ENCODE results near the gene DNAAF5.

DNAAF5 gene

DNA sequence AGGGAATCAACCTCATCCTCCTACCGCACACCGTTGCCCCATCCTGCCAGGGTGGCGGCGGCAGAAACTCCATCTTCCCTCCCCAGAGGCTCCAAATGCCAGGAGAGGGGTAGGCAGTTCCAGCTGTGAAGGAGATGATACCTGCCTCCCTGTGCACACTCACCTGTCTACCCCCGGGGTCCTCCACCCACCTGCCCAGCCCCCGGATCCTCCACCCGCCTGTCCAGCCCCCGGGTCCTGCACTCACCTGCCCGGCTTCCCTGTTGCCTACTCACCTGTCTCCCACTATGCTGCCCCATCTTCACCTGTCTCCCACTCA, 13.4 kb upstream of the DNAAF5 start:
- no peak for DNase-seq (ENCODE audit: low read depth)
- no peak overlapping the region for H3K4me3 ChIP-seq (ENCODE audit: low read length)
- TF ChIP-seq, protein P1, sequence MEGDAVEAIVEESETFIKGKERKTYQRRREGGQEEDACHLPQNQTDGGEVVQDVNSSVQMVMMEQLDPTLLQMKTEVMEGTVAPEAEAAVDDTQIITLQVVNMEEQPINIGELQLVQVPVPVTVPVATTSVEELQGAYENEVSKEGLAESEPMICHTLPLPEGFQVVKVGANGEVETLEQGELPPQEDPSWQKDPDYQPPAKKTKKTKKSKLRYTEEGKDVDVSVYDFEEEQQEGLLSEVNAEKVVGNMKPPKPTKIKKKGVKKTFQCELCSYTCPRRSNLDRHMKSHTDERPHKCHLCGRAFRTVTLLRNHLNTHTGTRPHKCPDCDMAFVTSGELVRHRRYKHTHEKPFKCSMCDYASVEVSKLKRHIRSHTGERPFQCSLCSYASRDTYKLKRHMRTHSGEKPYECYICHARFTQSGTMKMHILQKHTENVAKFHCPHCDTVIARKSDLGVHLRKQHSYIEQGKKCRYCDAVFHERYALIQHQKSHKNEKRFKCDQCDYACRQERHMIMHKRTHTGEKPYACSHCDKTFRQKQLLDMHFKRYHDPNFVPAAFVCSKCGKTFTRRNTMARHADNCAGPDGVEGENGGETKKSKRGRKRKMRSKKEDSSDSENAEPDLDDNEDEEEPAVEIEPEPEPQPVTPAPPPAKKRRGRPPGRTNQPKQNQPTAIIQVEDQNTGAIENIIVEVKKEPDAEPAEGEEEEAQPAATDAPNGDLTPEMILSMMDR (IDR thresholded peaks at IDR 0.05; ENCODE audit: insufficient read depth, low read depth, low read length, missing control alignments): no peak

DNA sequence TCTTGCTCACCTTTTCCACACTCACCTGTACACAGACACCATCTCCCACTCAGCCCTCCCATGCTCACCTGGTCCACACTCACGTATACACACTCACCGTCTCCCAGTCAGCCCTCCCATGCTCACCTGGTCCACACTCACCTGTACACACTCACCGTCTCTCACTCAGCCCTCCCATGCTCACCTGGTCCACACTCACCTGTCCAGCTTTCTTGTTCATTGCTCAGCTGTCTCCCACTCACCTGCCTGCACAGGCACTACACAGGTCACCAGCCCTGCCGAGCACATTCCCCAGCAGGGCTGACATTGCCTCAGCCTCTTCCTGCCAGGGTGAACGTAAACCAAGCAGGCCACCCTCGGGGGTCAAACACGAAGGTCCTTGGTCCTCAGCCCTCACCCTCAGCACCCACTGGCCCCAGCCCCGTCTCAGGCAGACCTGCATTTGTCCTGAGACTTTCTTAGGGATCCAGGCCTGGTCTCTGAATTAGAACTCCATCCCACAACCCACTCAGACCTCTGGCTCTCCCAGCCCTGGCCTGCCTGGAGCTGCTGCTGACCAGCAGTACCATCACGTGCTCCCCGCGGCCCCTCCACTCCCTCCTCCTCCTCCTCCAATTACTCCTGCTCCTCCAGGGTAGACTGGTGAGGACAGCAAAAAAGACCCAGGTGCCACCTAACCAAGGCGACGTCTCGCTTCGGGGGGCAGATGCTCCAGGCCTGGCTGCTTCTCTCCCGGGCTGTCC, 12.8 kb upstream of the DNAAF5 start:
- DNase-seq (ENCODE audit: low read depth): no peak
- TF ChIP-seq, protein P1 (IDR thresholded peaks at IDR 0.05; ENCODE audit: insufficient read depth, low read depth, low read length, missing control alignments): no peak
- no peak overlapping the region for H3K4me3 ChIP-seq (ENCODE audit: low read length)

DNA sequence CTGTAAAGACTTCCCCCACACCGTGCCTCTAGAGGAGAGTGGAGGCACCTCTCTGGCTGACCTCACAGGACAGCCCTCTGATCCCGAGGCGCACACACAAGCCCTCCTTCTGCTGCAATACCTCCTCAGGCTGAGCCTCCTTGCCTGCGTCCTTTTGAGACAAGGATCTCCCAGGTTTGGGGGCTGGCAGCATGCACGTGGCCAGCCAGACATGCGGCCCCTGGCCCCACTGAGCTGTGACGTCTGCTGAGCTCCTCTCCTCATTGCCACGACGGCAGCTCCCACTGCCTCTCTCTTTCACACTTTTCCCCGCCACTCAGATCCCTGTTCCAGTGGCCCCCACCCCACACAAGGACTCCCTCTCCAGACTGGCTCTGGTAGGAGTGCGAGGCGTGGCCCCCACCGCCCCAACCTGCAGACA, 12.2 kb upstream of the DNAAF5 start:
- no peak for DNase-seq (ENCODE audit: low read depth)
- H3K4me3 ChIP-seq (ENCODE audit: low read length): no peak overlapping the region
- TF ChIP-seq, protein P1 (IDR thresholded peaks at IDR 0.05; ENCODE audit: insufficient read depth, low read depth, low read length, missing control alignments): no peak

DNA sequence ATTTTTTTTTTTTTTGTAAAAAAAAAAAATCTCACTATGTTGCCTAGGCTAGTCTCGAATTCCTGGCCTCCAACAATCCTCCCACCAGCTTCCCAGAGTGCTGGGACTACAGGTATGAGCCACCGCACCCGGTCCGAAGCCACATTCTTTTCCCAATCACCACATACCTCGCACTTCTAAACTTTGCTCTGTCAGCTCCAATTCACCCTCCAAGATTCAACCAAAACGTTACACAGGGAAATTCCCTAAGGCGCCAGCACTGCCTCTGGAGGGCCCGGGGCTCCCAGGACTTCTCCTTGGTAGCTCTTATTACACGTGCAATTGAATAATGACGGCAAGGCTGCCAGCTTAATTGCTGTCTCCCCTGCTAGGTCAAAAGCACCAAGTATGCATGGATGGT, 10.3 kb upstream of the DNAAF5 start:
- DNase-seq (ENCODE audit: low read depth): no peak
- TF ChIP-seq, protein P1 (IDR thresholded peaks at IDR 0.05; ENCODE audit: insufficient read depth, low read depth, low read length, missing control alignments): no peak
- no peak overlapping the region for H3K4me3 ChIP-seq (ENCODE audit: low read length)

DNA sequence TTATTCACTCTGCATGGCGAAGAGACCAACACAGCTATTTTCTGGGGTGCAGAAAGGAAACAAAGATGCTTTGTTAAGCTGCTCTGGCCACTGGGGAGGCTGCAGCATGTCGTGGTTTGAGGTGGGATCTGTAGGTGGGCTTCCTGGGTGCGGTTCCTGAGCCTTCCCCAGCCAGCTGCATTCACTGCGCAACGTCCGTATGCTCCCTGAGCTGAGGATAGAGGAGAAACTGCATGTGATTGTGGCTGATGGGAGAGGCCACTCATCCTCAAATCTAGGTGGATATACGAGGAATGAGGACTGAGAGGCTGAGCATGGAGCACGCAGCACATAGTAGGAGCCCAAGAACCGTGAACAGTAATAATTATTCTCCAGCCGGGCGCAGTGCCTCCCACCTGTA, 9.9 kb upstream of the DNAAF5 start:
- TF ChIP-seq, protein P1 (IDR thresholded peaks at IDR 0.05; ENCODE audit: insufficient read depth, low read depth, low read length, missing control alignments): no peak
- no peak overlapping the region for H3K4me3 ChIP-seq (ENCODE audit: low read length)
- DNase-seq (ENCODE audit: low read depth): no peak

DNA sequence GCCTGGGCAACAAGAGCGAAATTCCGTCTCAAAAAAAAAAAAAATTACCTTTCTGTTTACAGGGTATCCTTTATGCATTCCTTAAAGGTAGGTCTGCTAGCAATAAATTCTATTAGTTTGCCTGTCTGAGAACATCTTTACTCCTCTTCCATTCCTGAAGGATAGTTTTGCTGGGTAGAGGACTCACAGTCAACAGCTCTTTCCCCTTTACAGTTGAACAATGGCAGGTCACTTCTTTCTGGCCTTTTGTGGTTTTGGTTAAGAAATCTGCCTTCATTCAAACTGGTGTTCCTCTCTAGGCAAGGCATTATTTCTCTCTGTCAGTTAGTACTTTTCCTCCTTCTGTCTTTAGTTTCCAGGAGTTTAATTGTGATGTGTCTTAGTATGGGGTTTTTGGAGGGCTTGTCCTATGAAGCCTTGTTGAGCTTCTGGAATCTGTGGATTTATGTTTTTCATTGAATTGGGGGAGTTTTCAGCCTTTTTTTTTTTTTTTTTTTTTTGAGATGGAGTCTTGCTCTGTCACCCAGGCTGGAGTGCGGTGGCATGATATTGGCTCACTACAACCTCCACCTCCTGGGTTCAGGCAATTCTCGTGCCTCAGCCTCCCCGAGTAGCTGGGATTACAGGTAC, 4.8 kb upstream of the DNAAF5 start:
- no peak overlapping the region for H3K4me3 ChIP-seq (ENCODE audit: low read length)
- TF ChIP-seq, protein P1 (IDR thresholded peaks at IDR 0.05; ENCODE audit: insufficient read depth, low read depth, low read length, missing control alignments): no peak
- no peak for DNase-seq (ENCODE audit: low read depth)

DNA sequence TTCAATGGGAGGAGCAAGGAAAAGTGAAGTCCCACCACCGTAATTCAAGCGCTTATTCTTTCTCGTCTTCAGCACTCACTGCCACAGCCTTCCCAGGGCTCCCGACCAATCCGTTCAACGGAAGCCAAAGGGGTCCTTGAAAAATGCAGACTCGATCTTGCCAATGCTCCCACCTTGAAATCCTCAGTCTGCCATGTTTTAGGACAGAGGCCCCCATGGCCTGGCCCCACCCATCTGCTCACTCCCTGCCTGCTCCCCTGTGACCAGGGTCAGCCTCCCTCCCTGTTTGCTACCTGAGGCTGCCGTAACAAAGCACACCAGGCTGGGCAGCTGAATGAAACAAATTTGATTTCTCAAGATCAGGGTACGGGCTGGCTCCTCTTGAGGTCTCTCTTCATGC, 3.0 kb upstream of the DNAAF5 start:
- TF ChIP-seq, protein P1 (IDR thresholded peaks at IDR 0.05; ENCODE audit: insufficient read depth, low read depth, low read length, missing control alignments): no peak
- H3K4me3 ChIP-seq (ENCODE audit: low read length): no peak overlapping the region
- no peak for DNase-seq (ENCODE audit: low read depth)

All from epithelial cell of esophagus (primary cell).